Measurements from ENCODE around the gene RPL22. TPM values are rescaled to one million over a fixed set of nuclear protein-coding genes. Genes with fewer than 3 reads are reported as not detected.
A peak's percentile ranks its signal among the peaks of the same experiment; 100 is the strongest.

The RPL22 gene
- total and polyA plus RNA-seq, 8 donors, result 186 to 378 (median 234) TPM

DNA sequence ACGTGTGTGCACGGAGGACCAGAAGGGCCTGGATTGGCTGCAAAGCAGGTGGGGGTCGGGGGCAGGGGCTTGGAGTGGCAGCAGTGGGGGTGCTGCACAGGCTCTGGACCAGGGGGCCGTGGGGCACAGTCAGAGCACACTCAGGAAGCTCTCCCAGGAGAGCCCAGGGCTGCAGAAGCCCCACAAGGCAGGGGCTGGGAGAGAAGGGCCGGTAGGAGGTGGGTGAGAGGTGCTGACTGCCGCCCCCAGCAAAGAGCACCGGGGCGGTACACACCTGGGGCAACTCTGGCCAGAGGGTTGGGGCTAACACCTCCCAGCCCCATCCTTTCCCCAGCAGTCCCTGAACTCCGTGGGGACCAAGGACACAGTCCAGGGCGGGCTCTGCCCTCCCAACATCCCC is 33.2 kb downstream of the RPL22 start:
- intact Hi-C loops (cut with DNase I), result no loop called here
- Histone ChIP-seq H3K4me1 (no peaks in the 10 kb centered on the region), H3K9me3 (no peaks in the 10 kb centered on the region), H3K36me3 (no peaks in the 10 kb centered on the region), H3K4me3 (no peak overlapping the region), H3K27me3 (no peaks in the 10 kb centered on the region), H3K27ac (no peak overlapping the region)
- ATAC-seq, result no peak
- peak in 1 of 6 donors; percentile 39 for DNase-seq
- no peak for FAIRE-seq
- TF ChIP-seq, protein P1, sequence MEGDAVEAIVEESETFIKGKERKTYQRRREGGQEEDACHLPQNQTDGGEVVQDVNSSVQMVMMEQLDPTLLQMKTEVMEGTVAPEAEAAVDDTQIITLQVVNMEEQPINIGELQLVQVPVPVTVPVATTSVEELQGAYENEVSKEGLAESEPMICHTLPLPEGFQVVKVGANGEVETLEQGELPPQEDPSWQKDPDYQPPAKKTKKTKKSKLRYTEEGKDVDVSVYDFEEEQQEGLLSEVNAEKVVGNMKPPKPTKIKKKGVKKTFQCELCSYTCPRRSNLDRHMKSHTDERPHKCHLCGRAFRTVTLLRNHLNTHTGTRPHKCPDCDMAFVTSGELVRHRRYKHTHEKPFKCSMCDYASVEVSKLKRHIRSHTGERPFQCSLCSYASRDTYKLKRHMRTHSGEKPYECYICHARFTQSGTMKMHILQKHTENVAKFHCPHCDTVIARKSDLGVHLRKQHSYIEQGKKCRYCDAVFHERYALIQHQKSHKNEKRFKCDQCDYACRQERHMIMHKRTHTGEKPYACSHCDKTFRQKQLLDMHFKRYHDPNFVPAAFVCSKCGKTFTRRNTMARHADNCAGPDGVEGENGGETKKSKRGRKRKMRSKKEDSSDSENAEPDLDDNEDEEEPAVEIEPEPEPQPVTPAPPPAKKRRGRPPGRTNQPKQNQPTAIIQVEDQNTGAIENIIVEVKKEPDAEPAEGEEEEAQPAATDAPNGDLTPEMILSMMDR (IDR thresholded peaks at IDR 0.05), result no peak
- 41 to 48% methylated on average over 9 to 10 of the region's 10 CpGs for WGBS, 2 donors

DNA sequence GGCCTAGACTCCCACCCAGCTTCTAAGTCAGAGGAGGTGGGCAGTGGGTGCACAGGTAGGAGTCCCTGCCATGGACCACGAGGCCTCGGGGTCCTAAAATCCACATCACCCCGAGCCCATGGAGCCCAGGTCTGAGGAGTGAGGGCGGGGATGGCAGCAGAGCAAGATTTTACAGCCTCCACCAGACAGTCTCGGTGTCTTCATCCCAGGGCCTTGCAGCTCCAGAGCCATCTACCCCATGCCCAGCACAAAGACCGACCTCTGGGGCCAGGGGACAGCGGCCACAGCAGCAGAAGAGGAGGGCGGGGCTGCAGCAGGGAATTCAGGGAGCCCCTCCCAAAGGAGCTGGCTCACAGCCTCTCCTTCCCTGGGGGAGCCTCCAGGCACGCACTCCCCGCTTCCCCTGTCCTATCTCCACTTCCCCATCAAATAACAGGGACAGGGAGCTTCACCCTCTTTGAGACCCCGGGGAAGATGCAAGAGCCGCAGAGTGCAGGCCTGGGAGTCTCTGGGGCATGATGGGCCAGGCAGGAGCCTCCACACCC is 33.9 kb downstream of the RPL22 start:
- no peak for FAIRE-seq
- Histone ChIP-seq H3K4me1 (no peaks in the 10 kb centered on the region), H3K36me3 (no peaks in the 10 kb centered on the region), H3K9me3 (no peaks in the 10 kb centered on the region), H3K27ac (no peak overlapping the region), H3K4me3 (no peak overlapping the region), H3K27me3 (no peaks in the 10 kb centered on the region)
- ATAC-seq, result no peak
- no peak for DNase-seq
- intact Hi-C loops (cut with DNase I), result no loop called here
- TF ChIP-seq, protein P1 (IDR thresholded peaks at IDR 0.05), result no peak
- 45 to 61% methylated on average over 11 to 12 of the region's 12 CpGs for WGBS, 2 donors

DNA sequence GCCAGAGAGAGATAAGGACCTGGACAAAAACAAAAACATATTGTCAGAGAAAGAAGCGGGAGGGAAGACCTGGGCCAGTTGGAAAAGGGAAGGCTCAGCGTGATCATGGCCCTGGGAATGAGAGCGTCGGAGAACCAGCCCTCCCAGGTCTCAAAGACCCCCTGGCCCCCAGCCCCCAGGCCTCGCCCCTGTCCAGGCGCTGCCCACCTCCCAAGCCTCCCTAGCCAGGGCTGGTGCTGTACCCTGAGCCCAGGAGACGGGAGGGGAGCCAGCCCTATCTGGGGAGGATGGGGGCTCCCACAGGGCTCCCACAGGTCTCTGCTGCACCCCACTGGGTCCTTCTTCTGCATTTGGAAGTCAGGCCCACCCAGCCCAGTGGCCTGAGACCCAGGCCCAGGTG is 34.4 kb downstream of the RPL22 start:
- FAIRE-seq (no peak), ATAC-seq (no peak), DNase-seq (peak in 1 of 6 donors; percentile 33)
- Histone ChIP-seq H3K4me3 (no peak overlapping the region), H3K9me3 (no peaks in the 10 kb centered on the region), H3K4me1 (no peaks in the 10 kb centered on the region), H3K27ac (no peak overlapping the region), H3K36me3 (no peaks in the 10 kb centered on the region), H3K27me3 (no peaks in the 10 kb centered on the region)
- intact Hi-C loops (cut with DNase I), result no loop called here
- WGBS, 2 donors, result 55 to 69% methylated on average over 6 to 7 of the region's 7 CpGs
- TF ChIP-seq, protein P1 (IDR thresholded peaks at IDR 0.05), result no peak

DNA sequence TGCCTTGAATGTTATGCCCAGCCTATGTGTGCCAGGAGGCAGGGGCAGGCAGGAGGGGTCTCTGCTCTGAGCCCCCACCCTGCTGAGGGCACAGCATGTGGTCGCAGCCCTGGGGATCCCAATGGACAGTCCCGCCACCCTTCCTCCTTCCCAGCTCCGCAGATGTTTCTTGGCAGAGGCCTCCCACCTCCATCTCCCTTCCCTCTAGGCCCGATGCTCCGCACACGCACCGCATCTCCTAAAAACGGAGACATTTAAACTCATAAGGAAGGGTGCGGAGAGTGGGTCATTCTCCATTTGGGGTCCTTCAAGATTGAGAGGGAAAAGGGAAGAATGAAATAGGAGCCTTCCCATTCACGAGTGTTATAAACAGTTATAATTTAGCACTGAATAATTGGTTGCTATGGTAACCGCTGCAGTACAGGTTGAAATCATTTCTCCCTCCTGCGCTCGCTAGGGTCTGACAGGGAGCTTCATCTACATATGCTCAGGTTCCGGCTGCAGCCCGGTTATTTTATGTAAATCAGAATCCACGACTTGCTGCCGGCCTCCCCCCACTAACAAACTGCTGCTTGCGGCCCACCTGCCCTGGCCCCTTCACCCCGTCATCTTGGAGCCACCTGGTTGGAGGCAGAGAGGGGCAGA is 35.3 kb downstream of the RPL22 start:
- H3K9me3 ChIP-seq, result no peaks in the 10 kb centered on the region
- TF ChIP-seq, protein P1 (IDR thresholded peaks at IDR 0.05), result no peak
- intact Hi-C loops (cut with DNase I), result no loop called here
- H3K27ac ChIP-seq, result no peak overlapping the region
- H3K4me1 ChIP-seq, result no peaks in the 10 kb centered on the region
- no peak for ATAC-seq
- DNase-seq, result no peak
- no peaks in the 10 kb centered on the region for H3K27me3 ChIP-seq
- H3K36me3 ChIP-seq, result no peaks in the 10 kb centered on the region
- H3K4me3 ChIP-seq, result no peak overlapping the region
- WGBS, 2 donors, result 56 to 66% methylated on average over 19 of the region's 19 CpGs
- FAIRE-seq, result no peak

Data from pancreas (tissue), 10 donors.